H9 (cell line): Measurements from ENCODE around the gene DMTF1. TPM values are rescaled to one million over a fixed set of nuclear protein-coding genes. Genes with fewer than 3 reads are reported as not detected.

ENCODE experiments used
- DNase-seq: peaks from one replicate; pipeline ENCODE4 v3.0.0-alpha.2; 2017
- H2AFZ ChIP-seq: one replicate; pipeline ENCODE4 v1.6.1; 2013; ENCODE audit warnings: mild to moderate bottlenecking, low read length, control low read depth, moderate library complexity
- H2AK5ac ChIP-seq: 2 replicates; pipeline ENCODE4 v1.6.1; 2013; ENCODE audit warnings: low read length, control low read depth, mixed read lengths; ENCODE audit not compliant: insufficient read length
- H2BK120ac ChIP-seq: one replicate; pipeline ENCODE4 v1.6.1; 2013; ENCODE audit warnings: low read depth, mild to moderate bottlenecking, low read length, control low read depth, inconsistent platforms; ENCODE audit not compliant: poor library complexity, severe bottlenecking
- H2BK12ac ChIP-seq: 2 replicates; pipeline ENCODE4 v1.6.1; 2013; ENCODE audit warnings: low read length, control low read depth, mixed read lengths, low read depth; ENCODE audit not compliant: insufficient read length
- H2BK15ac ChIP-seq: 2 replicates; pipeline ENCODE4 v1.6.1; 2013; ENCODE audit warnings: low read depth, low read length, control low read depth
- H2BK20ac ChIP-seq: one replicate; pipeline ENCODE4 v1.6.1; 2013; ENCODE audit warnings: low read depth, mild to moderate bottlenecking, low read length, control low read depth, inconsistent platforms; ENCODE audit not compliant: poor library complexity, severe bottlenecking
- H2BK5ac ChIP-seq: 2 replicates; pipeline ENCODE4 v1.6.1; 2013; ENCODE audit warnings: low read length, control low read depth, mixed read lengths; ENCODE audit not compliant: insufficient read length
- H3K14ac ChIP-seq: 2 replicates; pipeline ENCODE4 v1.6.1; 2013; ENCODE audit warnings: low read length, control low read depth; ENCODE audit not compliant: insufficient read depth
- H3K18ac ChIP-seq: 2 replicates; pipeline ENCODE4 v1.6.1; 2013; ENCODE audit warnings: low read depth, mild to moderate bottlenecking, mixed read lengths, low read length, control low read depth; ENCODE audit not compliant: insufficient read length
- H3K23ac ChIP-seq: 2 replicates; pipeline ENCODE4 v1.6.1; 2013; ENCODE audit warnings: low read length, control low read depth, mixed read lengths, low read depth; ENCODE audit not compliant: insufficient read length
- H3K23me2 ChIP-seq: 2 replicates; pipeline ENCODE4 v1.6.1; 2013; ENCODE audit warnings: low read depth, mild to moderate bottlenecking, mixed read lengths, low read length, control low read depth; ENCODE audit not compliant: insufficient read length, poor library complexity, severe bottlenecking
- H3K27ac ChIP-seq: 2 replicates; pipeline ENCODE4 v1.5.1; 2013; ENCODE audit warnings: low read length, control low read depth, mixed read lengths, low read depth; ENCODE audit not compliant: insufficient read length
- H3K27me3 ChIP-seq: 2 replicates; pipeline ENCODE4 v1.6.1; 2013; ENCODE audit warnings: low read length, control low read depth, inconsistent platforms; ENCODE audit not compliant: insufficient read depth
- H3K4ac ChIP-seq: 2 replicates; pipeline ENCODE4 v1.6.1; 2013; ENCODE audit warnings: low read depth, mild to moderate bottlenecking, control low read depth, inconsistent platforms, low read length, moderate library complexity
- H3K4me1 ChIP-seq: 2 replicates; pipeline ENCODE4 v1.6.1; 2013; ENCODE audit warnings: low read length, control low read depth, inconsistent platforms; ENCODE audit not compliant: insufficient read depth
- H3K4me2 ChIP-seq: 2 replicates; pipeline ENCODE4 v1.6.1; 2013; ENCODE audit warnings: low read length, control low read depth, mixed read lengths; ENCODE audit not compliant: insufficient read length, insufficient read depth
- H3K56ac ChIP-seq: 2 replicates; pipeline ENCODE4 v1.6.1; 2013; ENCODE audit warnings: low read depth, mild to moderate bottlenecking, mixed read lengths, low read length, control low read depth; ENCODE audit not compliant: insufficient read length
- H3K79me1 ChIP-seq: 2 replicates; pipeline ENCODE4 v1.6.1; 2013; ENCODE audit warnings: low read depth, mild to moderate bottlenecking, moderate library complexity, low read length, control low read depth, inconsistent platforms; ENCODE audit not compliant: insufficient read depth, poor library complexity, severe bottlenecking
- H3K79me2 ChIP-seq: 2 replicates; pipeline ENCODE4 v1.6.1; 2013; ENCODE audit warnings: low read length, control low read depth, inconsistent platforms; ENCODE audit not compliant: insufficient read depth
- H3K9ac ChIP-seq: 2 replicates; pipeline ENCODE4 v1.6.1; 2013; ENCODE audit warnings: low read length, control low read depth, mixed read lengths; ENCODE audit not compliant: insufficient read length; ENCODE audit errors: extremely low read depth
- H3K9me3 ChIP-seq: one replicate; pipeline ENCODE4 v1.6.1; 2013; ENCODE audit warnings: low read depth, low read length, inconsistent platforms; ENCODE audit not compliant: control insufficient read depth
- H3T11ph ChIP-seq: one replicate; pipeline ENCODE4 v1.6.1; 2013; ENCODE audit warnings: mild to moderate bottlenecking, low read length, control low read depth, inconsistent platforms
- H4K20me1 ChIP-seq: one replicate; pipeline ENCODE4 v1.6.1; 2013; ENCODE audit not compliant: control insufficient read depth, insufficient read length, insufficient read depth
- H4K5ac ChIP-seq: 2 replicates; pipeline ENCODE4 v1.6.1; 2013; ENCODE audit warnings: low read depth, mild to moderate bottlenecking, mixed read lengths, low read length, control low read depth; ENCODE audit not compliant: insufficient read length
- H4K8ac ChIP-seq: replicated peaks from 2 replicates; pipeline ENCODE4 v1.6.1; 2013; ENCODE audit warnings: low read length, control low read depth, mixed read lengths, low read depth; ENCODE audit not compliant: insufficient read length
- H4K91ac ChIP-seq: 2 replicates; pipeline ENCODE4 v1.6.1; 2013; ENCODE audit warnings: low read depth, mild to moderate bottlenecking, moderate library complexity, mixed read lengths, low read length, control low read depth; ENCODE audit not compliant: insufficient read length
- H3K27ac Mint-ChIP-seq, 3 experiments: 2 replicates in 2 of 3; 3 replicates in 1 of 3; pipeline ENCODE4 v1.8.0; 2020 to 2021; ENCODE audit warnings: mixed read lengths in 3 of 3, mild to moderate bottlenecking in 1 of 3, moderate library complexity in 1 of 3
- H3K27me3 Mint-ChIP-seq: 2 replicates; pipeline ENCODE4 v1.8.0; 2021; ENCODE audit warnings: low read depth, mild to moderate bottlenecking, moderate library complexity, mixed read lengths
- H3K36me3 Mint-ChIP-seq, 3 experiments: 2 replicates in 2 of 3; 3 replicates in 1 of 3; pipeline ENCODE4 v1.8.0; 2020 to 2021; ENCODE audit warnings: low read depth in 3 of 3, mixed read lengths in 3 of 3; ENCODE audit not compliant: insufficient read depth in 1 of 3
- H3K4me1 Mint-ChIP-seq, 2 experiments: 2 replicates each; pipeline ENCODE4 v1.8.0; 2020; ENCODE audit warnings: mixed read lengths in 2 of 2
- H3K4me3 Mint-ChIP-seq, 2 experiments: 2 replicates in 1 of 2; 3 replicates in 1 of 2; pipeline ENCODE4 v1.8.0; 2020 to 2021; ENCODE audit warnings: mild to moderate bottlenecking in 2 of 2, mixed read lengths in 2 of 2, moderate library complexity in 1 of 2
- H3K9me3 Mint-ChIP-seq, 2 experiments: 2 replicates in 1 of 2; 3 replicates in 1 of 2; pipeline ENCODE4 v1.8.0; 2020; ENCODE audit warnings: mild to moderate bottlenecking in 2 of 2, mixed read lengths in 2 of 2, moderate library complexity in 1 of 2
- CTCF ChIP-seq: fragments of 200-600 bp; sonication (generic); conservative IDR thresholded peaks from 3 replicates; pipeline ENCODE4 v1.8.0; 2021; ENCODE audit warnings: antibody characterized with exemption, mild to moderate bottlenecking
- WGBS: extraction: QIAGEN DNeasy Blood & Tissue Kit; methylation state at CpG from one replicate; pipeline ENCODE4 v1.1.7; 2013; ENCODE audit warnings: missing lambda C conversion rate, low lambda C conversion rate, mixed read lengths; ENCODE audit not compliant: insufficient read length; ENCODE audit errors: extremely low coverage; 5-methylcytosine and 5-hydroxymethylcytosine counted together
- total RNA-seq: library from RNA; stranded (reverse); gene quantifications from 2 replicates; pipeline ENCODE4 v1.2.1, GENCODE V29; 2021

DMTF1 gene
- total RNA-seq, 1 experiment from 2014 or later, result 111 TPM

- H4K8ac ChIP-seq, result no peak overlapping the region
- H3K27ac Mint-ChIP-seq, result no peak overlapping the region
Observed at GRCh38 chr7:87226495-87226894, 74.2 kb downstream of the DMTF1 start.

More at GRCh38 chr7:87226495-87226894, 74.2 kb downstream of the DMTF1 start:
- Histone ChIP-seq H2BK20ac (no peak overlapping the region), H2BK12ac (no peak overlapping the region), H3K9me3 (no peaks in the 10 kb centered on the region), H2BK5ac (no peak overlapping the region), H3T11ph (no peak overlapping the region), H3K4me1 (no peaks in the 10 kb centered on the region), H3K23ac (no peak overlapping the region), H2BK15ac (no peak overlapping the region), H3K27me3 (no peaks in the 10 kb centered on the region; the same call in 1 of the 2 replicates), H3K79me2 (no peaks in the 10 kb centered on the region), H3K4me2 (no peak overlapping the region), H3K14ac (no peak overlapping the region), H4K5ac (no peak overlapping the region), H3K18ac (no peak overlapping the region), H3K79me1 (no peaks in the 10 kb centered on the region), H4K20me1 (no peaks in the 10 kb centered on the region), H3K56ac (no peak overlapping the region), H4K91ac (no peak overlapping the region), H2AFZ (no peak overlapping the region), H2AK5ac (no peak overlapping the region), H3K9ac (no peak overlapping the region), H3K27ac (no peak overlapping the region), H3K4ac (no peak overlapping the region), H2BK120ac (no peak overlapping the region), H3K23me2 (no peaks in the 10 kb centered on the region)
- H3K9me3 Mint-ChIP-seq, result no peaks in the 10 kb centered on the region
- H3K27me3 Mint-ChIP-seq, result peaks cover 16% of the 10 kb centered on the region
- no peak for TF ChIP-seq CTCF
- H3K36me3 Mint-ChIP-seq, result no peaks in the 10 kb centered on the region
- no peak for DNase-seq
- WGBS, result no CpG with 5 or more reads among the region's 3 CpGs
- H3K4me1 Mint-ChIP-seq, result no peaks in the 10 kb centered on the region
- H3K4me3 Mint-ChIP-seq, result no peak overlapping the region
